HepG2 (cell line): ENCODE data around the gene NDST1. TPM values are rescaled to one million over a fixed set of nuclear protein-coding genes. Genes with fewer than 3 reads are reported as not detected.

Source experiments
- BORCS8-MEF2B ChIP-seq: sonication (generic); formaldehyde crosslinking; IDR thresholded peaks from 2 replicates; pipeline ENCODE4 v1.8.0; 2022; ENCODE audit warnings: mild to moderate bottlenecking, missing genetic modification reagents
- CCDC6 ChIP-seq: sonication (generic); formaldehyde crosslinking; IDR thresholded peaks from 2 replicates; pipeline ENCODE4 v1.8.1; 2022; ENCODE audit warnings: mild to moderate bottlenecking, missing genetic modification reagents, moderate library complexity
- FOXO4 ChIP-seq: sonication (generic); formaldehyde crosslinking; conservative IDR thresholded peaks from 2 replicates; pipeline ENCODE4 v1.8.1; 2023; ENCODE audit warnings: missing genetic modification reagents
- IRF9 ChIP-seq: sonication (generic); formaldehyde crosslinking; IDR thresholded peaks from 2 replicates; pipeline ENCODE4 v1.8.0; 2022; ENCODE audit warnings: missing genetic modification reagents, mild to moderate bottlenecking, borderline replicate concordance
- KDM2A ChIP-seq: sonication (generic); formaldehyde crosslinking; IDR thresholded peaks from 2 replicates; pipeline ENCODE4 v1.4.0; 2020; ENCODE audit warnings: low read depth, missing genetic modification reagents, borderline replicate concordance
- POGZ ChIP-seq: sonication (generic); formaldehyde crosslinking; IDR thresholded peaks from 2 replicates; pipeline ENCODE4 v1.4.0; 2020; ENCODE audit warnings: mild to moderate bottlenecking, missing genetic modification reagents
- POLR2AphosphoS2 ChIP-seq: IDR thresholded peaks from 2 replicates; pipeline ENCODE4 v1.6.1; 2011; ENCODE audit warnings: low read depth, low read length, improper control_type of control experiment
- POLR2AphosphoS5 ChIP-seq: IDR thresholded peaks from 2 replicates; pipeline ENCODE4 v1.6.1; 2012; ENCODE audit warnings: low read depth, low read length
- YEATS2 ChIP-seq: sonication (generic); formaldehyde crosslinking; IDR thresholded peaks from 2 replicates; pipeline ENCODE4 v1.4.0; 2020; ENCODE audit warnings: missing genetic modification reagents, borderline replicate concordance
- ZBTB14 ChIP-seq: sonication (generic); formaldehyde crosslinking; IDR thresholded peaks from 2 replicates; pipeline ENCODE4 v1.4.0; 2020; ENCODE audit warnings: missing genetic modification reagents
- ZFP37 ChIP-seq: sonication (generic); formaldehyde crosslinking; IDR thresholded peaks from 2 replicates; pipeline ENCODE4 v1.4.0; 2020; ENCODE audit warnings: missing genetic modification reagents, borderline replicate concordance
- ZNF512 ChIP-seq: sonication (generic); formaldehyde crosslinking; IDR thresholded peaks from 2 replicates; pipeline ENCODE4 v1.4.0; 2020; ENCODE audit warnings: mild to moderate bottlenecking, missing genetic modification reagents
- ZNF607 ChIP-seq: sonication (generic); formaldehyde crosslinking; IDR thresholded peaks from 2 replicates; pipeline ENCODE4 v1.5.1; 2020; ENCODE audit warnings: missing genetic modification reagents, mild to moderate bottlenecking, borderline replicate concordance
- ZNF652 ChIP-seq: IDR thresholded peaks from 2 replicates; pipeline ENCODE4 v1.6.1; 2016; ENCODE audit warnings: low read depth, borderline replicate concordance
- ZNF878 ChIP-seq: sonication (generic); formaldehyde crosslinking; IDR thresholded peaks from 2 replicates; pipeline ENCODE4 v1.8.1; 2023; ENCODE audit warnings: mild to moderate bottlenecking, missing genetic modification reagents, moderate library complexity
- polyA plus RNA-seq, 8 experiments: library from polyadenylated mRNA; depleted of rRNA in 3 of 8; stranded (reverse) in 7 of 8; unstranded in 1 of 8; fragments of >200 nt; fragmentation: Illumina TruSeq in 4 of 8; extraction: Trizol in 4 of 8; gene quantifications; 2 replicates each; pipeline versions ENCODE4 v1.2.1 to v1.2.3, GENCODE V29; 2011 to 2016; ENCODE audit warnings: low read depth in 4 of 8, missing spikeins in 1 of 8, mixed read lengths in 1 of 8; ENCODE audit not compliant: insufficient read depth in 1 of 8
- total RNA-seq, 5 experiments: library from RNA; depleted of rRNA; stranded (reverse); fragments of >200 nt; fragmentation: Illumina TruSeq; extraction: Trizol; gene quantifications; 2 replicates each; pipeline ENCODE4 v1.2.3, GENCODE V29; 2016; ENCODE audit warnings: low read depth in 1 of 5
- TF ChIP-seq, protein P1 (sequence below): fragments of 450-650 bp; IDR thresholded peaks from 2 replicates; pipeline ENCODE4 v1.6.1; 2017; ENCODE audit warnings: mild to moderate bottlenecking
- TF ChIP-seq, protein P2 (sequence below): sonication (generic); formaldehyde crosslinking; IDR thresholded peaks from 2 replicates; pipeline ENCODE4 v1.4.0; 2020; ENCODE audit warnings: missing genetic modification reagents

Gene NDST1
- total and polyA plus RNA-seq, 2 of the 13 experiments (the other 11 are each of a cell fraction or from before 2014, with no cell fraction given), result 23.8 to 26.2 TPM

GRCh38 chr5:150484964-150485692 lies 22.8 kb upstream of the NDST1 start (continued):
- TF ChIP-seq POGZ (CRISPR knock-in tag) (no peak), IRF9 (no peak), FOXO4 (CRISPR knock-in tag) (no peak), ZNF607 (no peak), POLR2AphosphoS5 (no peak), BORCS8-MEF2B (no peak), POLR2AphosphoS2 (no peak), YEATS2 (no peak), ZFP37 (CRISPR knock-in tag) (no peak), ZNF652 (CRISPR knock-in tag) (0 out of 2 replicates have a peak, but pooled peaks have one; percentile 5), ZNF512 (CRISPR knock-in tag) (no peak), CCDC6 (CRISPR knock-in tag) (no peak), ZNF878 (CRISPR knock-in tag) (no peak), KDM2A (CRISPR knock-in tag) (no peak), ZBTB14 (no peak)
- TF ChIP-seq, protein P1, sequence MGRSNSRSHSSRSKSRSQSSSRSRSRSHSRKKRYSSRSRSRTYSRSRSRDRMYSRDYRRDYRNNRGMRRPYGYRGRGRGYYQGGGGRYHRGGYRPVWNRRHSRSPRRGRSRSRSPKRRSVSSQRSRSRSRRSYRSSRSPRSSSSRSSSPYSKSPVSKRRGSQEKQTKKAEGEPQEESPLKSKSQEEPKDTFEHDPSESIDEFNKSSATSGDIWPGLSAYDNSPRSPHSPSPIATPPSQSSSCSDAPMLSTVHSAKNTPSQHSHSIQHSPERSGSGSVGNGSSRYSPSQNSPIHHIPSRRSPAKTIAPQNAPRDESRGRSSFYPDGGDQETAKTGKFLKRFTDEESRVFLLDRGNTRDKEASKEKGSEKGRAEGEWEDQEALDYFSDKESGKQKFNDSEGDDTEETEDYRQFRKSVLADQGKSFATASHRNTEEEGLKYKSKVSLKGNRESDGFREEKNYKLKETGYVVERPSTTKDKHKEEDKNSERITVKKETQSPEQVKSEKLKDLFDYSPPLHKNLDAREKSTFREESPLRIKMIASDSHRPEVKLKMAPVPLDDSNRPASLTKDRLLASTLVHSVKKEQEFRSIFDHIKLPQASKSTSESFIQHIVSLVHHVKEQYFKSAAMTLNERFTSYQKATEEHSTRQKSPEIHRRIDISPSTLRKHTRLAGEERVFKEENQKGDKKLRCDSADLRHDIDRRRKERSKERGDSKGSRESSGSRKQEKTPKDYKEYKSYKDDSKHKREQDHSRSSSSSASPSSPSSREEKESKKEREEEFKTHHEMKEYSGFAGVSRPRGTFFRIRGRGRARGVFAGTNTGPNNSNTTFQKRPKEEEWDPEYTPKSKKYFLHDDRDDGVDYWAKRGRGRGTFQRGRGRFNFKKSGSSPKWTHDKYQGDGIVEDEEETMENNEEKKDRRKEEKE, result no peak
- TF ChIP-seq, protein P2, sequence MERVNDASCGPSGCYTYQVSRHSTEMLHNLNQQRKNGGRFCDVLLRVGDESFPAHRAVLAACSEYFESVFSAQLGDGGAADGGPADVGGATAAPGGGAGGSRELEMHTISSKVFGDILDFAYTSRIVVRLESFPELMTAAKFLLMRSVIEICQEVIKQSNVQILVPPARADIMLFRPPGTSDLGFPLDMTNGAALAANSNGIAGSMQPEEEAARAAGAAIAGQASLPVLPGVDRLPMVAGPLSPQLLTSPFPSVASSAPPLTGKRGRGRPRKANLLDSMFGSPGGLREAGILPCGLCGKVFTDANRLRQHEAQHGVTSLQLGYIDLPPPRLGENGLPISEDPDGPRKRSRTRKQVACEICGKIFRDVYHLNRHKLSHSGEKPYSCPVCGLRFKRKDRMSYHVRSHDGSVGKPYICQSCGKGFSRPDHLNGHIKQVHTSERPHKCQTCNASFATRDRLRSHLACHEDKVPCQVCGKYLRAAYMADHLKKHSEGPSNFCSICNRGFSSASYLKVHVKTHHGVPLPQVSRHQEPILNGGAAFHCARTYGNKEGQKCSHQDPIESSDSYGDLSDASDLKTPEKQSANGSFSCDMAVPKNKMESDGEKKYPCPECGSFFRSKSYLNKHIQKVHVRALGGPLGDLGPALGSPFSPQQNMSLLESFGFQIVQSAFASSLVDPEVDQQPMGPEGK, result peak; percentile 68
